ENCODE data around the gene RHBDF2.
"Not testable (repeated sequence)": the region's sequence is repeated elsewhere in the genome, so short reads cannot be mapped to it uniquely, and the experiment has no call there.

Gene RHBDF2

GRCh38 chr17:76515274-76515949 is 14.2 kb upstream of the RHBDF2 start:
- DNase-seq: peak; percentile 90 to 93 (median 92)
- Histone ChIP-seq H3K4me1 (ENCODE audit: control extremely low read depth in 1 of 4, control insufficient read depth in 4 of 4, insufficient read depth in 4 of 4, low read length in 3 of 4) (peaks cover 0 to 23% (median 20%) of the 10 kb centered on the region in 4 experiments), H3K4me3 (ENCODE audit: control insufficient read depth in 1 of 7, extremely low read depth in 1 of 7, insufficient read depth in 4 of 7, low read depth in 2 of 7, low read length in 6 of 7) (peak overlapping the region in 5 of 7 experiments; percentile 17 to 63 (median 33)), H3K27ac (ENCODE audit: insufficient read depth in 1 of 2, low read depth in 1 of 2, low read length in 2 of 2, poor library complexity in 1 of 2, severe bottlenecking in 2 of 2) (peak overlapping the region; percentile 44 to 54), H3K27me3 (replicated peaks in 2 of 5; ENCODE audit: control insufficient read depth in 4 of 5, insufficient read depth in 5 of 5, low read length in 4 of 5) (no peaks in the 10 kb centered on the region), H3K9me3 (ENCODE audit: control extremely low read depth in 1 of 5, control insufficient read depth in 4 of 5, insufficient read depth in 2 of 5, low read depth in 1 of 5, low read length in 4 of 5) (no peaks in the 10 kb centered on the region), H3K36me3 (ENCODE audit: control insufficient read depth in 4 of 4, insufficient read depth in 4 of 4, low read length in 3 of 4) (no peaks in the 10 kb centered on the region)
- ChIA-PET CTCF (interaction anchor here (2.0 to 37.8 kb wide), 3 partner anchors 12 to 50 kb away, joined by 5 to 787 read pairs (median 5); partner anchors contain the start of genes AANAT and UBE2O), POLR2A (no interaction called here)
- WGBS (ENCODE audit: insufficient coverage): 13% methylated on average over 22 of the region's 22 CpGs

- POLR2A ChIA-PET; H3K27me3 ChIP-seq (replicated peaks in 2 of 5; ENCODE audit: control insufficient read depth in 4 of 5, insufficient read depth in 5 of 5, low read length in 4 of 5); DNase-seq; H3K9me3 ChIP-seq (ENCODE audit: control extremely low read depth in 1 of 5, control insufficient read depth in 4 of 5, insufficient read depth in 2 of 5, low read depth in 1 of 5, low read length in 4 of 5); H3K27ac ChIP-seq (ENCODE audit: insufficient read depth in 1 of 2, low read depth in 1 of 2, low read length in 2 of 2, poor library complexity in 1 of 2, severe bottlenecking in 2 of 2); H3K36me3 ChIP-seq (ENCODE audit: control insufficient read depth in 4 of 4, insufficient read depth in 4 of 4, low read length in 3 of 4); H3K4me3 ChIP-seq (ENCODE audit: control insufficient read depth in 1 of 7, extremely low read depth in 1 of 7, insufficient read depth in 4 of 7, low read depth in 2 of 7, low read length in 6 of 7): not testable (repeated sequence)
- 100% methylated on average over 4 of the region's 6 CpGs for WGBS (ENCODE audit: insufficient coverage)
- CTCF ChIA-PET: interaction anchor here (2.0 to 37.8 kb wide), 3 partner anchors 11 to 49 kb away, joined by 5 to 787 read pairs (median 5); partner anchors contain the start of genes AANAT and UBE2O
- H3K4me1 ChIP-seq (ENCODE audit: control extremely low read depth in 1 of 4, control insufficient read depth in 4 of 4, insufficient read depth in 4 of 4, low read length in 3 of 4): peaks cover 0 to 23% (median 20%) of the 10 kb centered on the region in 4 experiments
Observed at GRCh38 chr17:76514355-76514754, 13.1 kb upstream of the RHBDF2 start.

- Histone ChIP-seq H3K4me3 (ENCODE audit: control insufficient read depth in 1 of 7, extremely low read depth in 1 of 7, insufficient read depth in 4 of 7, low read depth in 2 of 7, low read length in 6 of 7) (no peak overlapping the region), H3K36me3 (ENCODE audit: control insufficient read depth in 4 of 4, insufficient read depth in 4 of 4, low read length in 3 of 4) (no peaks in the 10 kb centered on the region), H3K27ac (ENCODE audit: insufficient read depth in 1 of 2, low read depth in 1 of 2, low read length in 2 of 2, poor library complexity in 1 of 2, severe bottlenecking in 2 of 2) (no peak overlapping the region), H3K9me3 (ENCODE audit: control extremely low read depth in 1 of 5, control insufficient read depth in 4 of 5, insufficient read depth in 2 of 5, low read depth in 1 of 5, low read length in 4 of 5) (no peaks in the 10 kb centered on the region), H3K27me3 (replicated peaks in 2 of 5; ENCODE audit: control insufficient read depth in 4 of 5, insufficient read depth in 5 of 5, low read length in 4 of 5) (no peaks in the 10 kb centered on the region), H3K4me1 (ENCODE audit: control extremely low read depth in 1 of 4, control insufficient read depth in 4 of 4, insufficient read depth in 4 of 4, low read length in 3 of 4) (peaks cover 0 to 20% (median 20%) of the 10 kb centered on the region in 4 experiments)
- 97% methylated on average over 4 of the region's 6 CpGs for WGBS (ENCODE audit: insufficient coverage)
- POLR2A ChIA-PET: no interaction called here
- CTCF ChIA-PET: interaction anchor here (0.6 to 37.8 kb wide), 7 partner anchors 8 to 111 kb away, joined by 3 to 787 read pairs (median 5); partner anchors contain the start of genes AANAT, ST6GALNAC2 and UBE2O
- DNase-seq: no peak
Observed at GRCh38 chr17:76513306-76513692, 12.1 kb upstream of the RHBDF2 start.

GRCh38 chr17:76512366-76513305 is 11.4 kb upstream of the RHBDF2 start:
- POLR2A ChIA-PET: no interaction called here
- no peak for DNase-seq
- Histone ChIP-seq H3K9me3 (ENCODE audit: control extremely low read depth in 1 of 5, control insufficient read depth in 4 of 5, insufficient read depth in 2 of 5, low read depth in 1 of 5, low read length in 4 of 5) (no peaks in the 10 kb centered on the region), H3K36me3 (ENCODE audit: control insufficient read depth in 4 of 4, insufficient read depth in 4 of 4, low read length in 3 of 4) (no peaks in the 10 kb centered on the region), H3K27ac (ENCODE audit: insufficient read depth in 1 of 2, low read depth in 1 of 2, low read length in 2 of 2, poor library complexity in 1 of 2, severe bottlenecking in 2 of 2) (no peak overlapping the region), H3K27me3 (replicated peaks in 2 of 5; ENCODE audit: control insufficient read depth in 4 of 5, insufficient read depth in 5 of 5, low read length in 4 of 5) (no peaks in the 10 kb centered on the region), H3K4me1 (ENCODE audit: control extremely low read depth in 1 of 4, control insufficient read depth in 4 of 4, insufficient read depth in 4 of 4, low read length in 3 of 4) (peaks cover 0 to 20% (median 20%) of the 10 kb centered on the region in 4 experiments), H3K4me3 (ENCODE audit: control insufficient read depth in 1 of 7, extremely low read depth in 1 of 7, insufficient read depth in 4 of 7, low read depth in 2 of 7, low read length in 6 of 7) (no peak overlapping the region)
- WGBS (ENCODE audit: insufficient coverage): 94% methylated on average over 19 of the region's 22 CpGs
- CTCF ChIA-PET: interaction anchor here (0.6 to 37.8 kb wide), 8 partner anchors 8 to 111 kb away, joined by 3 to 787 read pairs (median 3); partner anchors contain the start of genes AANAT, ST6GALNAC2 and UBE2O

- Histone ChIP-seq H3K27ac (ENCODE audit: insufficient read depth in 1 of 2, low read depth in 1 of 2, low read length in 2 of 2, poor library complexity in 1 of 2, severe bottlenecking in 2 of 2) (no peak overlapping the region), H3K27me3 (replicated peaks in 2 of 5; ENCODE audit: control insufficient read depth in 4 of 5, insufficient read depth in 5 of 5, low read length in 4 of 5) (no peaks in the 10 kb centered on the region), H3K4me1 (ENCODE audit: control extremely low read depth in 1 of 4, control insufficient read depth in 4 of 4, insufficient read depth in 4 of 4, low read length in 3 of 4) (peaks cover 0 to 19% (median 18%) of the 10 kb centered on the region in 4 experiments), H3K9me3 (ENCODE audit: control extremely low read depth in 1 of 5, control insufficient read depth in 4 of 5, insufficient read depth in 2 of 5, low read depth in 1 of 5, low read length in 4 of 5) (no peaks in the 10 kb centered on the region), H3K4me3 (ENCODE audit: control insufficient read depth in 1 of 7, extremely low read depth in 1 of 7, insufficient read depth in 4 of 7, low read depth in 2 of 7, low read length in 6 of 7) (no peak overlapping the region), H3K36me3 (ENCODE audit: control insufficient read depth in 4 of 4, insufficient read depth in 4 of 4, low read length in 3 of 4) (no peaks in the 10 kb centered on the region)
- ChIA-PET POLR2A (interaction anchor here (0.6 kb wide), 1 partner anchor 707 kb away, joined by 3 read pairs; no protein-coding TSS in a partner anchor), CTCF (interaction anchor here (0.9 to 37.8 kb wide), 7 partner anchors 8 to 112 kb away, joined by 3 to 787 read pairs (median 3); partner anchors contain the start of genes AANAT, RHBDF2 and UBE2O)
- no peak for DNase-seq
- 90% methylated on average over 4 of the region's 13 CpGs for WGBS (ENCODE audit: insufficient coverage)
Observed at GRCh38 chr17:76511668-76512365, 10.6 kb upstream of the RHBDF2 start.

- Histone ChIP-seq H3K27me3 (replicated peaks in 2 of 5; ENCODE audit: control insufficient read depth in 4 of 5, insufficient read depth in 5 of 5, low read length in 4 of 5) (no peaks in the 10 kb centered on the region), H3K9me3 (ENCODE audit: control extremely low read depth in 1 of 5, control insufficient read depth in 4 of 5, insufficient read depth in 2 of 5, low read depth in 1 of 5, low read length in 4 of 5) (no peaks in the 10 kb centered on the region), H3K4me1 (ENCODE audit: control extremely low read depth in 1 of 4, control insufficient read depth in 4 of 4, insufficient read depth in 4 of 4, low read length in 3 of 4) (peaks cover 0 to 13% (median 10%) of the 10 kb centered on the region in 4 experiments), H3K4me3 (ENCODE audit: control insufficient read depth in 1 of 7, extremely low read depth in 1 of 7, insufficient read depth in 4 of 7, low read depth in 2 of 7, low read length in 6 of 7) (no peak overlapping the region), H3K36me3 (ENCODE audit: control insufficient read depth in 4 of 4, insufficient read depth in 4 of 4, low read length in 3 of 4) (no peaks in the 10 kb centered on the region), H3K27ac (ENCODE audit: insufficient read depth in 1 of 2, low read depth in 1 of 2, low read length in 2 of 2, poor library complexity in 1 of 2, severe bottlenecking in 2 of 2) (no peak overlapping the region)
- WGBS (ENCODE audit: insufficient coverage): 59% methylated on average over 9 of the region's 9 CpGs
- ChIA-PET CTCF (interaction anchor here (0.7 to 37.8 kb wide), 6 partner anchors 9 to 46 kb away, joined by 3 to 787 read pairs (median 4); partner anchors contain the start of genes AANAT, RHBDF2 and UBE2O), POLR2A (interaction anchor here (0.6 kb wide), 1 partner anchor 708 kb away, joined by 3 read pairs; no protein-coding TSS in a partner anchor)
- DNase-seq: no peak
Observed at GRCh38 chr17:76510831-76511244, 9.6 kb upstream of the RHBDF2 start.
